Effector memory CD8-positive, alpha-beta T cell (primary cell): ENCODE data around the gene KRT27.

Experiments
- ATAC-seq: fragments of 150-1000 bp; cut with Tn5 transposase; replicated peaks from 2 replicates; pipeline ENCODE4 v1.10.0; 2021; ENCODE audit warnings: mild to moderate bottlenecking, moderate library complexity
- DNase-seq, 3 experiments: peaks; one replicate each; pipeline ENCODE4 v3.0.0; 2021
- H3K27ac Mint-ChIP-seq, 2 donors: one replicate each; pipeline ENCODE4 v1.8.0; 2022; ENCODE audit warnings: mild to moderate bottlenecking in 2 of 2, mixed read lengths in 2 of 2, moderate library complexity in 2 of 2
- H3K27me3 Mint-ChIP-seq, 2 donors: one replicate each; pipeline ENCODE4 v1.8.0; 2022; ENCODE audit warnings: mixed read lengths in 2 of 2
- H3K36me3 Mint-ChIP-seq: one replicate; pipeline ENCODE4 v1.8.0; 2022; ENCODE audit warnings: mild to moderate bottlenecking, moderate library complexity, mixed read lengths; ENCODE audit not compliant: insufficient read depth
- H3K4me1 Mint-ChIP-seq, 2 donors: one replicate each; pipeline ENCODE4 v1.8.0; 2022; ENCODE audit warnings: low read depth in 2 of 2, mixed read lengths in 2 of 2
- H3K4me3 Mint-ChIP-seq, 2 donors: one replicate each; pipeline ENCODE4 v1.8.0; 2022; ENCODE audit warnings: mild to moderate bottlenecking in 2 of 2, mixed read lengths in 2 of 2, moderate library complexity in 2 of 2
- H3K9me3 Mint-ChIP-seq, 2 donors: one replicate each; pipeline ENCODE4 v1.8.0; 2022; ENCODE audit warnings: mixed read lengths in 2 of 2
- total RNA-seq, 9 experiments: gene quantifications; one replicate each; lab custom pipeline; 2026; lab: John Stamatoyannopoulos, UW

Gene KRT27
- 0 reads per million in 9 experiments for total RNA-seq

GRCh38 chr17:40782450-40782849, at the start of gene KRT27:
TSS of gene KRT27 (minus strand) at chr17:40782550. CDS start at chr17:40782493, 57 bp downstream.
- Mint-ChIP-seq H3K9me3 (no peaks in the 10 kb centered on the region), H3K4me1 (no peaks in the 10 kb centered on the region), H3K4me3 (no peak within 1 kb of the TSS), H3K36me3 (no peaks in the 10 kb centered on the region), H3K27me3 (peaks cover 60 to 73% of the 10 kb centered on the region in 2 donors), H3K27ac (no peak within 1 kb of the TSS)
- no peak for ATAC-seq
- no peak for DNase-seq

GRCh38 chr17:40830085-40830776, 47.9 kb upstream of the KRT27 start:
- H3K4me1 Mint-ChIP-seq, result peaks cover 1 to 15% of the 10 kb centered on the region in 2 donors
- ATAC-seq, result no peak
- no peak for DNase-seq
- H3K27me3 Mint-ChIP-seq, result peaks cover 16 to 19% of the 10 kb centered on the region in 2 donors
- no peak overlapping the region for H3K27ac Mint-ChIP-seq
- H3K9me3 Mint-ChIP-seq, result peaks cover 0 to 3% of the 10 kb centered on the region in 2 donors
- peaks cover 5% of the 10 kb centered on the region for H3K36me3 Mint-ChIP-seq
- H3K4me3 Mint-ChIP-seq, result no peak overlapping the region

- peaks cover 1 to 15% of the 10 kb centered on the region in 2 donors for H3K4me1 Mint-ChIP-seq
- ATAC-seq (no peak), DNase-seq (no peak)
- H3K27me3 Mint-ChIP-seq, result peaks cover 16 to 19% of the 10 kb centered on the region in 2 donors
- H3K9me3 Mint-ChIP-seq, result peaks cover 0 to 3% of the 10 kb centered on the region in 2 donors
- H3K36me3 Mint-ChIP-seq, result no peaks in the 10 kb centered on the region
- no peak overlapping the region for H3K4me3 Mint-ChIP-seq
- H3K27ac Mint-ChIP-seq, result no peak overlapping the region
Measured at GRCh38 chr17:40828454-40829044, 46.2 kb upstream of the KRT27 start.

GRCh38 chr17:40827746-40828453, 45.5 kb upstream of the KRT27 start:
- DNase-seq (no peak), ATAC-seq (no peak)
- no peaks in the 10 kb centered on the region for H3K36me3 Mint-ChIP-seq
- H3K9me3 Mint-ChIP-seq, result peaks cover 0 to 3% of the 10 kb centered on the region in 2 donors
- peak overlapping the region in 1 of 2 donors; percentile 15 for H3K4me3 Mint-ChIP-seq
- H3K27me3 Mint-ChIP-seq, result peaks cover 16 to 19% of the 10 kb centered on the region in 2 donors
- peak overlapping the region in 1 of 2 donors; percentile 8 for H3K27ac Mint-ChIP-seq
- H3K4me1 Mint-ChIP-seq, result peaks cover 1 to 15% of the 10 kb centered on the region in 2 donors

- ATAC-seq (no peak), DNase-seq (no peak)
- Mint-ChIP-seq H3K4me1 (peaks cover 2 to 15% of the 10 kb centered on the region in 2 donors), H3K27me3 (peaks cover 16 to 25% of the 10 kb centered on the region in 2 donors), H3K36me3 (no peaks in the 10 kb centered on the region), H3K4me3 (no peak overlapping the region), H3K27ac (no peak overlapping the region), H3K9me3 (peaks cover 0 to 3% of the 10 kb centered on the region in 2 donors)
Measured at GRCh38 chr17:40825599-40825998, 43.2 kb upstream of the KRT27 start.

- no peaks in the 10 kb centered on the region for H3K36me3 Mint-ChIP-seq
- H3K4me1 Mint-ChIP-seq, result peaks cover 9 to 24% of the 10 kb centered on the region in 2 donors
- no peaks in the 10 kb centered on the region for H3K9me3 Mint-ChIP-seq
- DNase-seq, result no peak
- peaks cover 16 to 25% of the 10 kb centered on the region in 2 donors for H3K27me3 Mint-ChIP-seq
- no peak for ATAC-seq
- H3K4me3 Mint-ChIP-seq, result no peak overlapping the region
- no peak overlapping the region for H3K27ac Mint-ChIP-seq
Measured at GRCh38 chr17:40824015-40824832, 41.9 kb upstream of the KRT27 start.

GRCh38 chr17:40822132-40822812, 39.9 kb upstream of the KRT27 start, which contains the start of gene KRT10:
TSS of gene KRT10 (minus strand) at chr17:40822614. CDS start at chr17:40822585, 29 bp downstream.
- Mint-ChIP-seq H3K36me3 (peaks cover 13% of the 10 kb centered on the region), H3K27me3 (peaks cover 16 to 20% of the 10 kb centered on the region in 2 donors), H3K27ac (no peak within 1 kb of the TSS), H3K4me1 (peaks cover 13 to 22% of the 10 kb centered on the region in 2 donors), H3K4me3 (no peak within 1 kb of the TSS), H3K9me3 (no peaks in the 10 kb centered on the region)
- no peak for DNase-seq
- ATAC-seq, result no peak

- no peak overlapping the region for H3K27ac Mint-ChIP-seq
- H3K36me3 Mint-ChIP-seq, result peaks cover 13% of the 10 kb centered on the region
- no peak overlapping the region for H3K4me3 Mint-ChIP-seq
Measured at GRCh38 chr17:40821536-40821935, 39.2 kb upstream of the KRT27 start.

GRCh38 chr17:40820228-40820838, 38.0 kb upstream of the KRT27 start:
- Mint-ChIP-seq H3K9me3 (peaks cover 0 to 2% of the 10 kb centered on the region in 2 donors), H3K4me3 (peak overlapping the region; percentile 84 to 94), H3K36me3 (peaks cover 17% of the 10 kb centered on the region), H3K27me3 (peaks cover 0 to 6% of the 10 kb centered on the region in 2 donors), H3K27ac (peak overlapping the region in 1 of 2 donors; percentile 96), H3K4me1 (peaks cover 13 to 15% of the 10 kb centered on the region in 2 donors)
- no peak for ATAC-seq
- DNase-seq, result no peak

More at GRCh38 chr17:40821536-40821935, 39.2 kb upstream of the KRT27 start:
- no peak for DNase-seq
- no peak for ATAC-seq
- Mint-ChIP-seq H3K9me3 (peaks cover 0 to 2% of the 10 kb centered on the region in 2 donors), H3K4me1 (peaks cover 13 to 21% of the 10 kb centered on the region in 2 donors), H3K27me3 (peaks cover 12 to 13% of the 10 kb centered on the region in 2 donors)

GRCh38 chr17:40819528-40820125, 37.3 kb upstream of the KRT27 start:
- peak overlapping the region in 1 of 2 donors; percentile 96 for H3K27ac Mint-ChIP-seq
- H3K4me1 Mint-ChIP-seq, result peaks cover 13 to 15% of the 10 kb centered on the region in 2 donors
- ATAC-seq, result no peak
- H3K27me3 Mint-ChIP-seq, result peaks cover 3 to 8% of the 10 kb centered on the region in 2 donors
- H3K36me3 Mint-ChIP-seq, result peaks cover 17% of the 10 kb centered on the region
- no peak for DNase-seq
- H3K4me3 Mint-ChIP-seq, result peak overlapping the region; percentile 84 to 94
- peaks cover 0 to 3% of the 10 kb centered on the region in 2 donors for H3K9me3 Mint-ChIP-seq

GRCh38 chr17:40818733-40819527, 36.6 kb upstream of the KRT27 start:
- H3K4me1 Mint-ChIP-seq, result peaks cover 13 to 15% of the 10 kb centered on the region in 2 donors
- H3K27ac Mint-ChIP-seq, result peak overlapping the region; percentile 90 to 96
- H3K4me3 Mint-ChIP-seq, result peak overlapping the region; percentile 84 to 94
- DNase-seq (peak; percentile 75 to 87 (median 81)), ATAC-seq (peak; percentile 86)
- H3K9me3 Mint-ChIP-seq, result peaks cover 0 to 4% of the 10 kb centered on the region in 2 donors
- peaks cover 9 to 14% of the 10 kb centered on the region in 2 donors for H3K27me3 Mint-ChIP-seq
- H3K36me3 Mint-ChIP-seq, result peaks cover 17% of the 10 kb centered on the region
